HEK293T (cell line): ENCODE measurements around the gene CST7.

Experiments
- BHLHE40 ChIP-seq: fragments of 450-650 bp; IDR thresholded peaks from 2 replicates; pipeline ENCODE4 v1.6.1; 2016; ENCODE audit warnings: mild to moderate bottlenecking, moderate library complexity, borderline replicate concordance
- FOXA1 ChIP-seq: fragments of 450-650 bp; IDR thresholded peaks from 2 replicates; pipeline ENCODE4 v1.6.1; 2016; ENCODE audit warnings: mild to moderate bottlenecking
- L3MBTL2 ChIP-seq: fragments of 450-650 bp; conservative IDR thresholded peaks from 2 replicates; pipeline ENCODE4 v1.6.1; 2016; ENCODE audit warnings: mild to moderate bottlenecking
- LEF1 ChIP-seq: fragments of 450-650 bp; IDR thresholded peaks from 2 replicates; pipeline ENCODE4 v1.6.1; 2017; ENCODE audit warnings: mild to moderate bottlenecking, borderline replicate concordance
- SUZ12 ChIP-seq: fragments of 450-650 bp; IDR thresholded peaks from 2 replicates; pipeline ENCODE4 v1.6.1; 2016; ENCODE audit warnings: mild to moderate bottlenecking
- TARDBP ChIP-seq: fragments of 450-650 bp; IDR thresholded peaks from 2 replicates; pipeline ENCODE4 v1.6.1; 2016
- ZNF384 ChIP-seq: fragments of 450-650 bp; IDR thresholded peaks from 2 replicates; pipeline ENCODE4 v1.6.1; 2016

DNA sequence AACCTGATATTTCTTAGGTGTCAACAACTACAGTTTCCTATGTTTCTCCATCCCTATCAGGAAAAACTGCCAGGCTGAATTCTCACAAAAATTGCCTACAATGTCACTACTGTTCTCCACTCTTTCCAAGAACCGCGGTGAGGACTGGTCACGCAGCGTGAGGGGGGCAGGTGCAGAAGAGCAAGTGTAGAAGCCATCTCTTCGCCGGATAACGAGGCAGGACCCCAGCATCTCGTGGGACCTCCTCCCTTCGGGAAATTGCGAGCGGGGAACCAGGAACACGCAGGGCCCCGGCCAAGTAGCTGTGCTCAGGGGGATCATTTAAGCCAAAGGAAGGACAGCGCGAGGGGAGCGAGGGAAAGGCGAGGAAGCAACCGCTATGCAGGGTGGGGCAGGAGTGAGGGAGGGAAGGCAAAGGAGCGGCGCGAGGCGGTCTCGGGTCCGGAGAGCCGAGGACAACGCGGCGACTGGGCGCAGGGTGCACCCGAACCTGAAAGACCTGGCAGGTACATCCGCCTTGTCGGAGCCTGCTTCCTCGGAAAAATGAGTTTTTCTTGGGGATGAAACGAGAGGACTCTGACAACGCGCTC, 42.9 kb downstream of the CST7 start:
- TF ChIP-seq LEF1, result no peak
- TF ChIP-seq L3MBTL2, result peak; percentile 19; the same call in 1 of the 2 replicates
- TF ChIP-seq ZNF384, result no peak
- TF ChIP-seq BHLHE40, result no peak
- TF ChIP-seq SUZ12, result no peak
- TF ChIP-seq TARDBP, result no peak
- TF ChIP-seq FOXA1, result no peak
